Mesendoderm (in vitro differentiated cells): ENCODE measurements around the gene SPP1.

ENCODE experiments used
- DNase-seq: peaks from one replicate; pipeline ENCODE4 v3.0.0; 2013
- H2AK5ac ChIP-seq: 2 replicates; pipeline ENCODE4 v1.6.1; 2013; ENCODE audit warnings: low read length, inconsistent platforms
- H2BK120ac ChIP-seq: 2 replicates; pipeline ENCODE4 v1.6.1; 2013; ENCODE audit warnings: low read depth, mild to moderate bottlenecking, low read length, moderate library complexity, mixed read lengths
- H2BK15ac ChIP-seq: replicated peaks from 2 replicates; pipeline ENCODE4 v1.6.1; 2013; ENCODE audit warnings: low read depth, mild to moderate bottlenecking, moderate library complexity
- H2BK5ac ChIP-seq: 2 replicates; pipeline ENCODE4 v1.6.1; 2013; ENCODE audit warnings: low read length, inconsistent platforms
- H3K18ac ChIP-seq: 2 replicates; pipeline ENCODE4 v1.6.1; 2013; ENCODE audit warnings: mild to moderate bottlenecking, low read length, mixed read lengths
- H3K23ac ChIP-seq: one replicate; pipeline ENCODE4 v1.6.1; 2013; ENCODE audit warnings: low read length
- H3K27ac ChIP-seq: 2 replicates; pipeline ENCODE4 v1.5.1; 2013; ENCODE audit warnings: low read depth, mild to moderate bottlenecking, inconsistent platforms, low read length, moderate library complexity
- H3K27me3 ChIP-seq: 2 replicates; pipeline ENCODE4 v1.6.1; 2013; ENCODE audit warnings: low read length, control low read depth, mild to moderate bottlenecking, inconsistent platforms; ENCODE audit not compliant: insufficient read depth, poor library complexity
- H3K36me3 ChIP-seq: 2 replicates; pipeline ENCODE4 v1.6.1; 2013; ENCODE audit warnings: low read length, inconsistent platforms; ENCODE audit not compliant: control insufficient read depth, insufficient read depth
- H3K4ac ChIP-seq: one replicate; pipeline ENCODE4 v1.6.1; 2013; ENCODE audit warnings: low read depth, mild to moderate bottlenecking, low read length, moderate library complexity
- H3K4me1 ChIP-seq: 2 replicates; pipeline ENCODE4 v1.6.1; 2013; ENCODE audit warnings: low read depth, low read length, inconsistent platforms; ENCODE audit not compliant: control insufficient read depth
- H3K4me2 ChIP-seq: 2 replicates; pipeline ENCODE4 v1.6.1; 2013; ENCODE audit warnings: low read length
- H3K4me3 ChIP-seq: 2 replicates; pipeline ENCODE4 v1.5.1; 2013; ENCODE audit warnings: mild to moderate bottlenecking, low read length
- H3K56ac ChIP-seq: one replicate; pipeline ENCODE4 v1.6.1; 2013; ENCODE audit warnings: low read length
- H3K79me1 ChIP-seq: 2 replicates; pipeline ENCODE4 v1.6.1; 2013; ENCODE audit warnings: low read length, inconsistent platforms
- H3K79me2 ChIP-seq: 2 replicates; pipeline ENCODE4 v1.6.1; 2013; ENCODE audit warnings: mild to moderate bottlenecking, low read length; ENCODE audit not compliant: control insufficient read depth, insufficient read depth
- H3K9ac ChIP-seq: 2 replicates; pipeline ENCODE4 v1.6.1; 2013; ENCODE audit warnings: low read length, inconsistent platforms
- H4K5ac ChIP-seq: one replicate; pipeline ENCODE4 v1.6.1; 2013; ENCODE audit warnings: low read length
- H4K8ac ChIP-seq: one replicate; pipeline ENCODE4 v1.6.1; 2013; ENCODE audit warnings: low read depth, mild to moderate bottlenecking, control low read depth, low read length, moderate library complexity
- WGBS: extraction: QIAGEN DNeasy Blood & Tissue Kit; methylation state at CpG from one replicate; pipeline ENCODE4 v1.1.7; 2013; ENCODE audit warnings: low lambda C conversion rate, missing lambda C conversion rate; ENCODE audit not compliant: insufficient coverage; ENCODE audit errors: extremely low coverage; 5-methylcytosine and 5-hydroxymethylcytosine counted together

SPP1 gene

GRCh38 chr4:87978681-87979080 lies 3.2 kb downstream of the SPP1 start:
- no peaks in the 10 kb centered on the region for H3K27me3 ChIP-seq
- no peak overlapping the region for H4K8ac ChIP-seq
- no peak overlapping the region for H3K4ac ChIP-seq
- no peak overlapping the region for H4K5ac ChIP-seq
- no peak overlapping the region for H2BK15ac ChIP-seq
- no peak overlapping the region for H3K23ac ChIP-seq
- DNase-seq: no peak
- no peaks in the 10 kb centered on the region for H3K79me1 ChIP-seq
- no peaks in the 10 kb centered on the region for H3K36me3 ChIP-seq
- no peaks in the 10 kb centered on the region for H3K4me1 ChIP-seq
- H3K27ac ChIP-seq: no peak overlapping the region
- no peak overlapping the region for H3K9ac ChIP-seq
- peak overlapping the region; percentile 85 for H2BK120ac ChIP-seq
- H3K56ac ChIP-seq: no peak overlapping the region
- no peak overlapping the region for H3K4me2 ChIP-seq
- H3K18ac ChIP-seq: no peak overlapping the region
- no peak overlapping the region for H2BK5ac ChIP-seq
- no CpG with 5 or more reads among the region's 1 CpG for WGBS
- H2AK5ac ChIP-seq: no peak overlapping the region
- H3K4me3 ChIP-seq: no peak overlapping the region
- no peaks in the 10 kb centered on the region for H3K79me2 ChIP-seq

GRCh38 chr4:87979810-87980209 lies 4.3 kb downstream of the SPP1 start:
- no peak overlapping the region for H4K8ac ChIP-seq
- H3K4me1 ChIP-seq: no peaks in the 10 kb centered on the region
- no peak overlapping the region for H2AK5ac ChIP-seq
- H3K4me3 ChIP-seq: no peak overlapping the region
- no peak overlapping the region for H3K9ac ChIP-seq
- H3K36me3 ChIP-seq: no peaks in the 10 kb centered on the region
- no peak overlapping the region for H2BK5ac ChIP-seq
- DNase-seq: no peak
- no peak overlapping the region for H3K18ac ChIP-seq
- H3K27me3 ChIP-seq: no peaks in the 10 kb centered on the region
- no peak overlapping the region for H3K4ac ChIP-seq
- no CpG with 5 or more reads among the region's 1 CpG for WGBS
- H3K4me2 ChIP-seq: no peak overlapping the region
- H3K27ac ChIP-seq: no peak overlapping the region
- no peaks in the 10 kb centered on the region for H3K79me1 ChIP-seq
- H3K23ac ChIP-seq: no peak overlapping the region
- no peaks in the 10 kb centered on the region for H3K79me2 ChIP-seq
- H2BK15ac ChIP-seq: no peak overlapping the region
- no peak overlapping the region for H4K5ac ChIP-seq
- no peak overlapping the region for H3K56ac ChIP-seq
- no peak overlapping the region for H2BK120ac ChIP-seq

- Histone ChIP-seq H3K4me1 (no peaks in the 10 kb centered on the region), H2AK5ac (no peak overlapping the region), H3K18ac (no peak overlapping the region), H3K27me3 (no peaks in the 10 kb centered on the region), H2BK15ac (no peak overlapping the region), H4K8ac (no peak overlapping the region), H3K36me3 (no peaks in the 10 kb centered on the region), H3K23ac (no peak overlapping the region), H2BK120ac (no peak overlapping the region), H3K9ac (no peak overlapping the region), H3K27ac (no peak overlapping the region), H3K56ac (no peak overlapping the region), H3K79me2 (no peaks in the 10 kb centered on the region), H3K79me1 (no peaks in the 10 kb centered on the region), H3K4ac (no peak overlapping the region), H2BK5ac (no peak overlapping the region), H3K4me2 (no peak overlapping the region), H3K4me3 (no peak overlapping the region), H4K5ac (no peak overlapping the region)
- DNase-seq: no peak
- WGBS: no CpG with 5 or more reads among the region's 8 CpGs
Observed at GRCh38 chr4:87981486-87981885, 6.0 kb downstream of the SPP1 start.

- H3K23ac ChIP-seq: no peak overlapping the region
- no peaks in the 10 kb centered on the region for H3K27me3 ChIP-seq
- DNase-seq: no peak
- H3K36me3 ChIP-seq: no peaks in the 10 kb centered on the region
- H3K56ac ChIP-seq: no peak overlapping the region
- H3K27ac ChIP-seq: no peak overlapping the region
- no peak overlapping the region for H3K4me3 ChIP-seq
- H3K9ac ChIP-seq: no peak overlapping the region
- H2BK15ac ChIP-seq: no peak overlapping the region
- WGBS: no CpG with 5 or more reads among the region's 1 CpG
- no peaks in the 10 kb centered on the region for H3K79me1 ChIP-seq
- H4K8ac ChIP-seq: no peak overlapping the region
- no peak overlapping the region for H2BK120ac ChIP-seq
- H3K4ac ChIP-seq: no peak overlapping the region
- no peak overlapping the region for H2BK5ac ChIP-seq
- no peak overlapping the region for H2AK5ac ChIP-seq
- H3K18ac ChIP-seq: no peak overlapping the region
- H3K4me1 ChIP-seq: no peaks in the 10 kb centered on the region
- no peaks in the 10 kb centered on the region for H3K79me2 ChIP-seq
- no peak overlapping the region for H3K4me2 ChIP-seq
- no peak overlapping the region for H4K5ac ChIP-seq
Observed at GRCh38 chr4:87982036-87982435, 6.5 kb downstream of the SPP1 start.

GRCh38 chr4:87982446-87983010 lies 7.0 kb downstream of the SPP1 start:
- H3K4me3 ChIP-seq: no peak overlapping the region
- H4K8ac ChIP-seq: no peak overlapping the region
- H2BK15ac ChIP-seq: no peak overlapping the region
- WGBS: no CpG with 5 or more reads among the region's 13 CpGs
- no peak overlapping the region for H3K18ac ChIP-seq
- no peaks in the 10 kb centered on the region for H3K27me3 ChIP-seq
- no peak overlapping the region for H2AK5ac ChIP-seq
- no peak overlapping the region for H2BK5ac ChIP-seq
- H3K23ac ChIP-seq: no peak overlapping the region
- H3K56ac ChIP-seq: no peak overlapping the region
- H2BK120ac ChIP-seq: no peak overlapping the region
- H3K9ac ChIP-seq: no peak overlapping the region
- no peaks in the 10 kb centered on the region for H3K36me3 ChIP-seq
- H3K79me2 ChIP-seq: no peaks in the 10 kb centered on the region
- H3K4me1 ChIP-seq: no peaks in the 10 kb centered on the region
- no peak overlapping the region for H3K4ac ChIP-seq
- DNase-seq: no peak
- H3K27ac ChIP-seq: no peak overlapping the region
- H4K5ac ChIP-seq: no peak overlapping the region
- no peaks in the 10 kb centered on the region for H3K79me1 ChIP-seq
- no peak overlapping the region for H3K4me2 ChIP-seq

GRCh38 chr4:87983996-87984395 lies 8.5 kb downstream of the SPP1 start:
- WGBS: no CpG with 5 or more reads among the region's 2 CpGs
- Histone ChIP-seq H3K4ac (no peak overlapping the region), H3K18ac (no peak overlapping the region), H3K27me3 (peaks cover 2% of the 10 kb centered on the region), H2BK120ac (no peak overlapping the region), H3K4me1 (no peaks in the 10 kb centered on the region), H4K5ac (no peak overlapping the region), H2BK15ac (no peak overlapping the region), H3K79me1 (no peaks in the 10 kb centered on the region), H3K4me3 (no peak overlapping the region), H3K4me2 (no peak overlapping the region), H3K36me3 (no peaks in the 10 kb centered on the region), H3K9ac (no peak overlapping the region), H2BK5ac (no peak overlapping the region), H3K27ac (no peak overlapping the region), H2AK5ac (no peak overlapping the region), H4K8ac (no peak overlapping the region), H3K23ac (no peak overlapping the region), H3K79me2 (no peaks in the 10 kb centered on the region), H3K56ac (no peak overlapping the region)
- no peak for DNase-seq
